WTC11 (cell line): Measurements from ENCODE around the gene CAPRIN1.

ENCODE experiments used
- CREB1 ChIP-seq: sonication (generic); formaldehyde crosslinking; IDR thresholded peaks from 2 replicates; pipeline ENCODE4 v1.8.0; 2023; ENCODE audit warnings: mild to moderate bottlenecking, missing genetic modification reagents
- JUN ChIP-seq: sonication (generic); formaldehyde crosslinking; IDR thresholded peaks from 2 replicates; pipeline ENCODE4 v1.8.0; 2023; ENCODE audit warnings: mild to moderate bottlenecking, missing genetic modification reagents
- NR3C1 ChIP-seq: sonication (generic); formaldehyde crosslinking; conservative IDR thresholded peaks from 2 replicates; pipeline ENCODE4 v1.8.1; 2023; ENCODE audit warnings: low read depth, mild to moderate bottlenecking, missing genetic modification reagents
- ZNF423 ChIP-seq: fragments of 250-450 bp; sonication (Bioruptor Pico); IDR thresholded peaks from 2 replicates; pipeline ENCODE4 v2.1.2; 2022; ENCODE audit warnings: mild to moderate bottlenecking, moderate library complexity

- TF ChIP-seq ZNF423 (CRISPR knock-in tag) (no peak), JUN (CRISPR knock-in tag) (no peak), NR3C1 (CRISPR knock-in tag) (no peak), CREB1 (CRISPR knock-in tag) (no peak)
Observed at GRCh38 chr11:34105957-34106504, 54.5 kb downstream of the CAPRIN1 start.
